Cardiac fibroblast (primary cell): ENCODE results near the gene PAEP.
"Not testable (repeated sequence)": the region's sequence is repeated elsewhere in the genome, so short reads cannot be mapped to it uniquely, and the experiment has no call there.

ENCODE experiments used
- DNase-seq, 2 donors: peaks; one replicate each; pipeline versions ENCODE4 v3.0.0 to v3.0.0-alpha.2; 2010; ENCODE audit warnings: low read depth in 2 of 2
- H3K4me3 ChIP-seq, 2 donors: replicated peaks in 1 of 2; 1 replicate in 1 of 2; 2 replicates in 1 of 2; pipeline ENCODE4 v1.5.1; 2011; ENCODE audit warnings: low read depth in 2 of 2, low read length in 2 of 2, mild to moderate bottlenecking in 2 of 2, moderate library complexity in 1 of 2
- CTCF ChIP-seq: IDR thresholded peaks from one replicate; pipeline ENCODE4 v1.5.1; 2011; ENCODE audit warnings: low read depth, mild to moderate bottlenecking, low read length, inconsistent platforms

The PAEP gene

GRCh38 chr9:135544981-135545635 lies 16.4 kb upstream of the PAEP start:
- TF ChIP-seq CTCF: no peak
- H3K4me3 ChIP-seq: no peak overlapping the region
- no peak for DNase-seq

- not testable (repeated sequence) for H3K4me3 ChIP-seq, DNase-seq
Observed at GRCh38 chr9:135545646-135546176, 15.8 kb upstream of the PAEP start, which contains the start of gene OBP2A. Gene OBP2A, plus strand, starts transcription at chr9:135546126. Its CDS starts 55 bp downstream, at chr9:135546181.

DNA sequence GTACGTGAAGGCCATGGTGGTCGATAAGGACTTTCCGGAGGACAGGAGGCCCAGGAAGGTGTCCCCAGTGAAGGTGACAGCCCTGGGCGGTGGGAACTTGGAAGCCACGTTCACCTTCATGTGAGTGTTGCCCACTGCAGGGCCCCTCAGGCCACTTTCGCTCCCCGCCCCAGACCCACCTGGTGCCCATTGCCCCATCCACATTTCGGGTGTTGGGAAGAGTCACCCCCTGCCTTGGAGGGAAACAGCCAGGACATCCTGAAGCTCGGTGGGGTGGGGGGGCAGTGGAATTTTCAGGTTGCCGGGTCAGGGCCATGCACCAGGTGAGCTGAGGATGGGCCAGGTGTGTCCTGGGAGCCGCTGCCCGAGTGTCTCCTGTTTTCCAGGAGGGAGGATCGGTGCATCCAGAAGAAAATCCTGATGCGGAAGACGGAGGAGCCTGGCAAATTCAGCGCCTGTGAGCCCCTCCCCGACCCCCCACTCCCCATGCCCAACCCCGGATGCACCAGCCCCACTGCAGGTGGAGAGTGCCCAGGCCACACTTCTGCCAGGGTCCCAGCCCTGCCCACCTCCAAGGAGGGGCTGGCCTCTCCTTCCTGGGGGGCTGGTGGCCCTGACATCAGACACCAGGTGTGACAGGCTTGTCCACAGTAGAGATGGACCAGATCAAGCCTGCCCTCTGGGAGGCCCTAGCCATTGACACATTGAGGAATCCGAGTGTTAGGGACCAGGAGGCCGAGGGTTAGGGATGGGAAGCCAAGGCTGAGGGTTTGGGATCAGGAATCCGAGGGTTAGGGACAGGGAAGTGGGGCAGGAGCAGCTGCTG lies 14.6 kb upstream of the PAEP start:
- not testable (repeated sequence) for DNase-seq, H3K4me3 ChIP-seq

DNA sequence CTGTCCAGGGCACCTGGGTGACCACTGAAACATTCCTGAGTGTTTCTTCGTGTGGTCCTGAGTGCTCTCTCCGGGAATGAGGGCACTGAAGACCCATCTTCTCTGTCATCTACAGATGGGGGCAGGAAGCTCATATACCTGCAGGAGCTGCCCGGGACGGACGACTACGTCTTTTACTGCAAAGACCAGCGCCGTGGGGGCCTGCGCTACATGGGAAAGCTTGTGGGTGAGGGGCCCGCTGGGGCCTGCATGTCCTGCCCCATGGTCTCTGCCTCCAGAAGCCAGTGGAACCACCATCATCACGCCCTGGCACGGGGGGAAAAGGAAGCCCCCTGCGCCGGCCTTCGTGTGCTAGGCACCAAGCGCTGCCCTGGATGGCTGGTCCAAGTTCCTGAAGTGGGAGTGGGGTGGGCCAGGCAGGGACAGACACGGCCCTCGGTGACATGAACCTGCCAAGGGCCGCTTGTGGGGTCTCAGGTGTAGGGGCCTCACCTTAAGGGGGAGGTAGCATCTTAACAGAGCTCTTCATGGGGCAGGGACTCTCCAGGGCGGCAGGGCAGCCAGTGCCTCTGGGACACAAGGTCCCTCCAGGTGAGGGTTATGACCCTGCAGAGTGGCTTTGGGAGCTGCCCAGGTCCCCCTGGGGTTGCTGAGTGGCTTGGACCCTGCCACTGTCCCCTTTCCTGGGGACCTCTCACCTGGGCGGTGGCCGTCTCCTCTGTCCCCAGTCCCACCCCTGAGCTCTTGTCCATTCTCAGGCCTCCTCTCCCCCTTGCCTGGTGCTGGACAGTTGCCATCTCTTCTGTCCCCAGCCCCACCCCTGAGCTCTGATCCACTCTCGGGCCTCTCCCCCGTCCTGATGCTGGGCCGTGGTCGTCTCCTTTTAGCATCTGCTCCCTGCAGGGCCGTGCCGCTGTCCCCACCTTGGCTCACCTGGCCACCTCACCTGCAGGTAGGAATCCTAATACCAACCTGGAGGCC lies 13.5 kb upstream of the PAEP start:
- DNase-seq: no peak
- no peak overlapping the region for H3K4me3 ChIP-seq
- TF ChIP-seq CTCF: no peak

GRCh38 chr9:135549478-135550343 lies 11.8 kb upstream of the PAEP start:
- not testable (repeated sequence) for H3K4me3 ChIP-seq, DNase-seq

DNA sequence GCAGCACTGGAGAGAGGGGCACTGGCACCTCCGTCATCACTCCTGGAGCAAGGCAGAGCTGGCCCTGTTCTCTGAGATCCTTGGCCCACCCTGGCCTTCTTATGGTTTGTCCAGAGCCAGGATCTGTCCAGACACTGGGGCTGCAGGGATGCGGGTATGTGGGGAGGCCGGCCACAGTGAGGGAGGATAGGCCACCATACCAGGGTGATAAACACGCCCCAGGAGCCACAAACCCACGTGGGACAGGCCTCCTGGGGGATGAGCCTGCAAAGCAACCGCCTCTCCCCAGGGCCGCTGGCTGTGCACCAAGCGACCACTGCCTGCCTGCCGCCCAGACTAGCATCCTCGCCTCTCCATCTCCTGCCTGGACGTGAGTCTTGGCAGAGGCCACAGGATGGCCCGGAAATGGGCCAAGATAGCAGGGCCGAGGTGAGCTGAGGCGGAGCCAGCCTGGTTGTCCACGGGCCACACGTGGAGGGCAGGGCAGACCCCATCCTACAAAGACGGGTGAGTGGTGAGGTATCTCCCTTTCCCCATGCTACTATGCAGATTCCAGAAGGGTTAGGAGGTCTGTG lies 11.1 kb upstream of the PAEP start:
- no peak for DNase-seq
- TF ChIP-seq CTCF: no peak
- no peak overlapping the region for H3K4me3 ChIP-seq

- DNase-seq: no peak
- no peak for TF ChIP-seq CTCF
- no peak overlapping the region for H3K4me3 ChIP-seq
Observed at GRCh38 chr9:135551031-135551430, 10.5 kb upstream of the PAEP start.
